ENCODE results near the gene LSM3.

DNA sequence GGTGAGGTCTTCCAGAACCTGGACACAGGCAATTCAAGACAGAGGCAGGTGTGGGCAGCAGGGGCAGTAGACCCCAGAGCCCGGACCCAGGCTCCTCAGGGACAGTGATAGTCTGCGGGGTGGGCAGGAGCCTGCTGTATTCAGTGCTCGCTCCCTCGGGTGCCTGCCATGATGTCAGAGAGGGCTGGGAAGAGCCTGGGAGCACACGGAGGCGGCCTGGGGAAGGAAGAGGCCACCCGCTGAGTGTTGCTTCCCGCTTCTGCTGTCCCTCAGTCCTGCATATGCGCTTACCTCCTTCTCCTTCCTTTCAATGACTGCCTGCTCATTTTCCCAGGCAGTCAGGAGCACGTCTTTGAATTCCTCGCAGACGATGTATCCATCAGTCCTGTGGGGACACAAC, 31.0 kb upstream of the LSM3 start:
- TF ChIP-seq, protein P1, sequence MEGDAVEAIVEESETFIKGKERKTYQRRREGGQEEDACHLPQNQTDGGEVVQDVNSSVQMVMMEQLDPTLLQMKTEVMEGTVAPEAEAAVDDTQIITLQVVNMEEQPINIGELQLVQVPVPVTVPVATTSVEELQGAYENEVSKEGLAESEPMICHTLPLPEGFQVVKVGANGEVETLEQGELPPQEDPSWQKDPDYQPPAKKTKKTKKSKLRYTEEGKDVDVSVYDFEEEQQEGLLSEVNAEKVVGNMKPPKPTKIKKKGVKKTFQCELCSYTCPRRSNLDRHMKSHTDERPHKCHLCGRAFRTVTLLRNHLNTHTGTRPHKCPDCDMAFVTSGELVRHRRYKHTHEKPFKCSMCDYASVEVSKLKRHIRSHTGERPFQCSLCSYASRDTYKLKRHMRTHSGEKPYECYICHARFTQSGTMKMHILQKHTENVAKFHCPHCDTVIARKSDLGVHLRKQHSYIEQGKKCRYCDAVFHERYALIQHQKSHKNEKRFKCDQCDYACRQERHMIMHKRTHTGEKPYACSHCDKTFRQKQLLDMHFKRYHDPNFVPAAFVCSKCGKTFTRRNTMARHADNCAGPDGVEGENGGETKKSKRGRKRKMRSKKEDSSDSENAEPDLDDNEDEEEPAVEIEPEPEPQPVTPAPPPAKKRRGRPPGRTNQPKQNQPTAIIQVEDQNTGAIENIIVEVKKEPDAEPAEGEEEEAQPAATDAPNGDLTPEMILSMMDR (IDR thresholded peaks at IDR 0.05) = no peak
- no peak for TF ChIP-seq POLR2AphosphoS5 (IDR thresholded peaks at IDR 0.05)

Data from gastroesophageal sphincter (tissue), 3 donors.